Neural cell (in vitro differentiated cells): ENCODE measurements around the gene FAM187B. TPM values are rescaled to one million over a fixed set of nuclear protein-coding genes. Genes with fewer than 3 reads are reported as not detected.
A peak's percentile ranks its signal among the peaks of the same experiment; 100 is the strongest.

ENCODE experiments used
- H2AFZ ChIP-seq: fragments of 200-600, 300-800 bp; sonication (generic), shearing (Covaris generic); 2 replicates; pipeline ENCODE4 v1.6.0; 2014; ENCODE audit warnings: low read depth, mild to moderate bottlenecking, antibody characterized with exemption, low read length, moderate library complexity
- H3F3A ChIP-seq: fragments of 200-600 bp; shearing (Covaris generic); 2 replicates; pipeline ENCODE4 v1.6.1; 2016; ENCODE audit warnings: mild to moderate bottlenecking, moderate library complexity, mixed read lengths, antibody characterized with exemption, low read length; ENCODE audit not compliant: insufficient read depth, poor library complexity, severe bottlenecking
- H3K27ac ChIP-seq: fragments of 200-600, 300-800 bp; sonication (generic), shearing (Covaris generic); 2 replicates; pipeline ENCODE4 v1.5.1; 2014; ENCODE audit warnings: mild to moderate bottlenecking, low read length, moderate library complexity
- H3K27me3 ChIP-seq: fragments of 300-800, 200-600 bp; sonication (generic), shearing (Covaris generic); 2 replicates; pipeline ENCODE4 v1.6.0; 2014; ENCODE audit warnings: mild to moderate bottlenecking, low read depth, low read length, moderate library complexity; ENCODE audit not compliant: insufficient read depth
- H3K36me3 ChIP-seq: fragments of 300-800, 200-600 bp; sonication (generic), shearing (Covaris generic); 2 replicates; pipeline ENCODE4 v1.5.1; 2014; ENCODE audit warnings: mild to moderate bottlenecking, antibody characterized with exemption, low read length, moderate library complexity; ENCODE audit not compliant: insufficient read depth
- H3K4me2 ChIP-seq: fragments of 300-800, 200-600 bp; sonication (generic), shearing (Covaris generic); 2 replicates; pipeline ENCODE4 v1.6.0; 2014; ENCODE audit warnings: mild to moderate bottlenecking, low read length
- H3K4me3 ChIP-seq: fragments of 300-800, 200-600 bp; sonication (generic), shearing (Covaris generic); 2 replicates; pipeline ENCODE4 v1.5.1; 2014; ENCODE audit warnings: mild to moderate bottlenecking, low read length, moderate library complexity
- H3K79me2 ChIP-seq: fragments of 200-600 bp; shearing (Covaris generic); replicated peaks from 2 replicates; pipeline ENCODE4 v1.6.0; 2014; ENCODE audit warnings: mild to moderate bottlenecking, low read length, moderate library complexity; ENCODE audit not compliant: insufficient read depth
- H3K9ac ChIP-seq: fragments of 300-800, 200-600 bp; sonication (generic), shearing (Covaris generic); 2 replicates; pipeline ENCODE4 v1.6.1; 2016; ENCODE audit warnings: mild to moderate bottlenecking, low read length, mixed read lengths
- H3K9me2 ChIP-seq: fragments of 200-600 bp; shearing (Covaris generic); 2 replicates; pipeline ENCODE4 v1.6.1; 2016; ENCODE audit warnings: mild to moderate bottlenecking, low read length, mixed read lengths; ENCODE audit not compliant: insufficient read depth
- H3K9me3 ChIP-seq: fragments of 200-600, 300-800 bp; sonication (generic), shearing (Covaris generic); 2 replicates; pipeline ENCODE4 v1.6.1; 2016; ENCODE audit warnings: mild to moderate bottlenecking, mixed run types, low read length, moderate library complexity, mixed read lengths
- H4K20me1 ChIP-seq: fragments of 200-600 bp; shearing (Covaris generic); 2 replicates; pipeline ENCODE4 v1.6.1; 2016; ENCODE audit warnings: mild to moderate bottlenecking, mixed run types; ENCODE audit not compliant: insufficient read depth
- EP300 ChIP-seq: fragments of 450-650 bp; conservative IDR thresholded peaks from 2 replicates; pipeline ENCODE4 v1.6.1; 2014; ENCODE audit warnings: antibody characterized with exemption, mild to moderate bottlenecking, moderate library complexity; ENCODE audit not compliant: poor library complexity, severe bottlenecking
- EZH2 ChIP-seq: fragments of 200-600, 300-800 bp; shearing (Covaris generic), sonication (generic); IDR thresholded peaks from 2 replicates; pipeline ENCODE4 v1.6.1; 2014; ENCODE audit warnings: antibody characterized with exemption, low read length, borderline replicate concordance, mild to moderate bottlenecking; ENCODE audit not compliant: insufficient read depth, poor library complexity, severe bottlenecking
- MXI1 ChIP-seq: fragments of 450-650 bp; conservative IDR thresholded peaks from 2 replicates; pipeline ENCODE4 v1.6.1; 2014; ENCODE audit warnings: antibody characterized with exemption, mild to moderate bottlenecking; ENCODE audit not compliant: poor library complexity, severe bottlenecking
- POLR2AphosphoS5 ChIP-seq: IDR thresholded peaks from 2 replicates; pipeline ENCODE4 v1.6.1; 2012
- RAD21 ChIP-seq: fragments of 450-650 bp; conservative IDR thresholded peaks from 2 replicates; pipeline ENCODE4 v1.6.1; 2014; ENCODE audit warnings: antibody characterized with exemption, mild to moderate bottlenecking, moderate library complexity
- SMC3 ChIP-seq: fragments of 450-650 bp; conservative IDR thresholded peaks from 2 replicates; pipeline ENCODE4 v1.6.1; 2014; ENCODE audit warnings: antibody characterized with exemption, mild to moderate bottlenecking, moderate library complexity; ENCODE audit not compliant: poor library complexity
- TAF1 ChIP-seq: IDR thresholded peaks from 2 replicates; pipeline ENCODE4 v1.6.1; 2012; ENCODE audit warnings: low read depth
- polyA plus RNA-seq: library from polyadenylated mRNA; depleted of rRNA; stranded (reverse); fragments of >200 nt; gene quantifications from 2 replicates; pipeline ENCODE4 v1.2.3, GENCODE V29; 2014
- TF ChIP-seq, protein P1 (sequence below): fragments of 450-650 bp; IDR thresholded peaks from 2 replicates; pipeline ENCODE4 v1.5.1; 2014; ENCODE audit warnings: antibody characterized with exemption, mild to moderate bottlenecking, moderate library complexity; ENCODE audit not compliant: poor library complexity, severe bottlenecking

Gene FAM187B
- polyA plus RNA-seq, 1 donor from 2014 or later, result not detected

DNA sequence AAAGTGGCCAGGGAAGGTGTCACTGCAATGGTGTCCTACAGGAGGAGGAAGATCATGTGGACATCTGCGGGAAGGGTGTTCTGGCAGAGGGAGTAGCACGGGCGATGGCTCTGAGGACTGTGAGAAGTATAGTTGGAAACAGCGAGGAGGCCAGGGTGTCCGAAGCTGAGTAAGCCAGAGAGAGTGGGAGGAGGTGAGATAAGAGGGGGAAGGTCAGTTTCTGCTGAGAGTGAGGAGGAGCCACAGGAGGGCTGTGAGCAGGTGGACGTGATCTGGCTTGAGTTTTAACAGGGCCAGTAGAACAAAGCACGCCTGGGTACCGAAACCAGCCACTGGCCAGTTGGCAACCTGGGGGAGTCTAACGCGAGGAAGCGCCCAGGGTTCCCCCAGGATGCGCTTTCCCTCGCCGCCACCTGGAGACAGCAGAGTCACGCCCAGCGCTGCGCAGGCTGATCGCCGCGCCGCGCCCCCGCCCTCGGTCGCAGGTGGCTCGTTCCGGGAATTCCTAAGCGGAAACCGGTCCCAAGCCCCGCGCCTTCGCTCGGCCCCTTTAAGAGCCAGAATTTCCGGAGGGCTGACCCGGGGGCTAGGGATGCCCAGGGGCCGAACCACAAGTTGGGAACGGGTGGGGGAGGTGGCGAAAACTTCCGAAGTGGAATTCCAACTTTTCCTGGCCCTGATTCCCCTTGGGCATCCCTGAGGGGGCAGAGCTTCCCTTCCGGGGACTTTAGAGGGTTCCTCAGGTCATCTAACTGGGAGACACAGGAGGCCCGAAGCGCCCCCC, 19.2 kb upstream of the FAM187B start:
- H3K36me3 ChIP-seq, result no peaks in the 10 kb centered on the region
- TF ChIP-seq EZH2, result no peak
- peak; percentile 26 for TF ChIP-seq RAD21
- TF ChIP-seq, protein P1, sequence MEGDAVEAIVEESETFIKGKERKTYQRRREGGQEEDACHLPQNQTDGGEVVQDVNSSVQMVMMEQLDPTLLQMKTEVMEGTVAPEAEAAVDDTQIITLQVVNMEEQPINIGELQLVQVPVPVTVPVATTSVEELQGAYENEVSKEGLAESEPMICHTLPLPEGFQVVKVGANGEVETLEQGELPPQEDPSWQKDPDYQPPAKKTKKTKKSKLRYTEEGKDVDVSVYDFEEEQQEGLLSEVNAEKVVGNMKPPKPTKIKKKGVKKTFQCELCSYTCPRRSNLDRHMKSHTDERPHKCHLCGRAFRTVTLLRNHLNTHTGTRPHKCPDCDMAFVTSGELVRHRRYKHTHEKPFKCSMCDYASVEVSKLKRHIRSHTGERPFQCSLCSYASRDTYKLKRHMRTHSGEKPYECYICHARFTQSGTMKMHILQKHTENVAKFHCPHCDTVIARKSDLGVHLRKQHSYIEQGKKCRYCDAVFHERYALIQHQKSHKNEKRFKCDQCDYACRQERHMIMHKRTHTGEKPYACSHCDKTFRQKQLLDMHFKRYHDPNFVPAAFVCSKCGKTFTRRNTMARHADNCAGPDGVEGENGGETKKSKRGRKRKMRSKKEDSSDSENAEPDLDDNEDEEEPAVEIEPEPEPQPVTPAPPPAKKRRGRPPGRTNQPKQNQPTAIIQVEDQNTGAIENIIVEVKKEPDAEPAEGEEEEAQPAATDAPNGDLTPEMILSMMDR, result peak; percentile 34
- no peak overlapping the region for H3K27ac ChIP-seq
- peaks cover 38% of the 10 kb centered on the region for H3K27me3 ChIP-seq
- H3K79me2 ChIP-seq, result no peaks in the 10 kb centered on the region
- H3K4me3 ChIP-seq, result peak overlapping the region; percentile 63
- H3K9me2 ChIP-seq, result no peaks in the 10 kb centered on the region
- no peak overlapping the region for H2AFZ ChIP-seq
- H3F3A ChIP-seq, result no peaks in the 10 kb centered on the region
- H3K9me3 ChIP-seq, result no peaks in the 10 kb centered on the region
- H3K9ac ChIP-seq, result no peak overlapping the region
- no peaks in the 10 kb centered on the region for H4K20me1 ChIP-seq
- H3K4me2 ChIP-seq, result no peak overlapping the region

DNA sequence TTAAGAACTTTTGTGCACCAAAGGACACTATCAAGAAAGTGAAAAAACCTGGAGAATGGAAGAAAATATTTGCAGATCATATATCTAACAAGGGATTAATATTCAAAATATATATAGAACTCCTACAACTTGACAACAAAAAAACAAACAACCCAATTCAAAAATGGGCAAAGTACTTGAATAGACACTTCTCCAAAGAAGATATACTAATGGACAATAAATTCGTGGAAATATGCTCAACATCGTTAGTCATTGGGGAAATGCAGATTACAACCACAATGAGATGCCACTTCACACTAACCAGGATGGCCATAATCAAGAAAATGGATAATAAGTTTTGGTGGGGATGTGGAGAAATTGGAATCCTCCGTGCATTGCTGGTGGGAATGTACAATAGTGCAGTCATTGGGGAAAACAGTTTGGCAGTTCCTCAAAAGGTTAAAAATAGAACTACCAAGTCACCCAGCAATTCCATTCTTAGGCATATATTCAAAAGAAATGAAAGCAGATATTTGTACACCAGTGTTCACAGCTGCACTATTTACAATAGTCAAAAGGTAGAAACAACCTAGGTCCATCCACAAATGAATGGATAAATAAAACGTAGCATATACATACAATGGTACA, 18.0 kb upstream of the FAM187B start:
- Histone ChIP-seq H3K4me3 (no peak overlapping the region), H3K27ac (no peak overlapping the region), H2AFZ (no peak overlapping the region), H3K79me2 (no peaks in the 10 kb centered on the region), H3F3A (no peaks in the 10 kb centered on the region), H3K9me2 (no peaks in the 10 kb centered on the region), H3K9ac (no peak overlapping the region), H4K20me1 (no peaks in the 10 kb centered on the region), H3K36me3 (no peaks in the 10 kb centered on the region), H3K4me2 (no peak overlapping the region), H3K9me3 (no peaks in the 10 kb centered on the region), H3K27me3 (peaks cover 38% of the 10 kb centered on the region)
- TF ChIP-seq SMC3 (no peak), MXI1 (no peak), POLR2AphosphoS5 (no peak), TAF1 (no peak), EZH2 (no peak), EP300 (no peak), RAD21 (no peak)
- TF ChIP-seq, protein P1, result no peak
